Choroid plexus epithelial cell (primary cell): ENCODE results near the gene ZNF70.

Experiments used
- DNase-seq: peaks from one replicate; pipeline ENCODE4 v3.0.0-alpha.2; 2010; ENCODE audit warnings: low read depth
- H3K4me3 ChIP-seq: 2 replicates; pipeline ENCODE4 v1.5.1; 2011; ENCODE audit warnings: low read depth, mild to moderate bottlenecking, control low read depth, low read length, moderate library complexity
- TF ChIP-seq, protein P1 (sequence below): conservative IDR thresholded peaks from 2 replicates; pipeline ENCODE4 v1.5.1; 2011; ENCODE audit warnings: low read depth, mild to moderate bottlenecking, control low read depth, inconsistent platforms, low read length, moderate library complexity

The ZNF70 gene

DNA sequence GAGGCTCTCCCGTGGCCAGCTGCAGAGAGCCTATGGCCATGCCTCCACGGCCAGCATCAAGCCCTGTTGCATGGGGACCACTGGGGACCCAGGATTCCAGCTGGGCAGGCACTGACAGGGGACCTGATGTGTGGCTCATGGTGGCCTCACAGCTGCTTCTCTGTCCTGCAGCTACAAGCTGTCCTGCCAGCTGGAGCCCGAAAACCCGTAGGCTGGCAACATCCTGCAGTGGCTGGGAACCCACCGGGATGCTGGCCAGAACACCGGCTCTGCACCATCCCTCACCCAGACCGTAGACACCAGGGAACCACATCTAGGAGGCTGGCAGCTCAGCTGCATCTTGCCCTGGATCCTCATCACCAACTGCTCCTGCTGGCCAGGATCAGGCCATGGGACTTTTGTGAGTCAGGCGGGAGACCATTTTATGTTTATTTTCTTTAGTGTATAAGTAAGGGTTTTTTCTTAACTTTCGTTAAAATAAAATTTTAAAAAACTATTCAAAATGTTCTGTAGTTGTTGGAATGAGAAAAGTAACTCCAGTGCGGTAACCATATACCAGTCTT lies 52.2 kb downstream of the ZNF70 start:
- no peak for DNase-seq
- TF ChIP-seq, protein P1, sequence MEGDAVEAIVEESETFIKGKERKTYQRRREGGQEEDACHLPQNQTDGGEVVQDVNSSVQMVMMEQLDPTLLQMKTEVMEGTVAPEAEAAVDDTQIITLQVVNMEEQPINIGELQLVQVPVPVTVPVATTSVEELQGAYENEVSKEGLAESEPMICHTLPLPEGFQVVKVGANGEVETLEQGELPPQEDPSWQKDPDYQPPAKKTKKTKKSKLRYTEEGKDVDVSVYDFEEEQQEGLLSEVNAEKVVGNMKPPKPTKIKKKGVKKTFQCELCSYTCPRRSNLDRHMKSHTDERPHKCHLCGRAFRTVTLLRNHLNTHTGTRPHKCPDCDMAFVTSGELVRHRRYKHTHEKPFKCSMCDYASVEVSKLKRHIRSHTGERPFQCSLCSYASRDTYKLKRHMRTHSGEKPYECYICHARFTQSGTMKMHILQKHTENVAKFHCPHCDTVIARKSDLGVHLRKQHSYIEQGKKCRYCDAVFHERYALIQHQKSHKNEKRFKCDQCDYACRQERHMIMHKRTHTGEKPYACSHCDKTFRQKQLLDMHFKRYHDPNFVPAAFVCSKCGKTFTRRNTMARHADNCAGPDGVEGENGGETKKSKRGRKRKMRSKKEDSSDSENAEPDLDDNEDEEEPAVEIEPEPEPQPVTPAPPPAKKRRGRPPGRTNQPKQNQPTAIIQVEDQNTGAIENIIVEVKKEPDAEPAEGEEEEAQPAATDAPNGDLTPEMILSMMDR, result no peak
- H3K4me3 ChIP-seq, result no peak overlapping the region

DNA sequence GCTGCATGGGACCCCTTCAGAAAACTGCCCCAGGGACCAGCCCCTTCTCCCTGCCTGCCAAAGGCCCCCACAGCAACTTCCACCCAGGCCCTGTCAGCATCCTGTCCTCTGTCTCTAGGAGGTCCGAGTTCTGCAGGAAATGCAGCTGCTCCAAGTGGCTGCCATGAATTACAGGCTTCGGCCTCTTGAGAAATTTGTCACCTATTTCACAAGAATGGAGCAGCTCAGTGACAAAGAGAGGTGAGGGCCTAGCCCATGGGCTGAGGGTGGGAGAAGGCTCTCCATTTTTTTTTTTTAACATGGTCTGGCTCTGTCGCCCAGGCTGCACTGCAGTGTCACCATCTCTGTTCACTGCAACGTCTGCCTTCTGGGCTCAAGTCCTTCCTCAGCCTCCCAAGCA lies 52.8 kb downstream of the ZNF70 start:
- no peak for DNase-seq
- TF ChIP-seq, protein P1, result no peak
- no peak overlapping the region for H3K4me3 ChIP-seq

DNA sequence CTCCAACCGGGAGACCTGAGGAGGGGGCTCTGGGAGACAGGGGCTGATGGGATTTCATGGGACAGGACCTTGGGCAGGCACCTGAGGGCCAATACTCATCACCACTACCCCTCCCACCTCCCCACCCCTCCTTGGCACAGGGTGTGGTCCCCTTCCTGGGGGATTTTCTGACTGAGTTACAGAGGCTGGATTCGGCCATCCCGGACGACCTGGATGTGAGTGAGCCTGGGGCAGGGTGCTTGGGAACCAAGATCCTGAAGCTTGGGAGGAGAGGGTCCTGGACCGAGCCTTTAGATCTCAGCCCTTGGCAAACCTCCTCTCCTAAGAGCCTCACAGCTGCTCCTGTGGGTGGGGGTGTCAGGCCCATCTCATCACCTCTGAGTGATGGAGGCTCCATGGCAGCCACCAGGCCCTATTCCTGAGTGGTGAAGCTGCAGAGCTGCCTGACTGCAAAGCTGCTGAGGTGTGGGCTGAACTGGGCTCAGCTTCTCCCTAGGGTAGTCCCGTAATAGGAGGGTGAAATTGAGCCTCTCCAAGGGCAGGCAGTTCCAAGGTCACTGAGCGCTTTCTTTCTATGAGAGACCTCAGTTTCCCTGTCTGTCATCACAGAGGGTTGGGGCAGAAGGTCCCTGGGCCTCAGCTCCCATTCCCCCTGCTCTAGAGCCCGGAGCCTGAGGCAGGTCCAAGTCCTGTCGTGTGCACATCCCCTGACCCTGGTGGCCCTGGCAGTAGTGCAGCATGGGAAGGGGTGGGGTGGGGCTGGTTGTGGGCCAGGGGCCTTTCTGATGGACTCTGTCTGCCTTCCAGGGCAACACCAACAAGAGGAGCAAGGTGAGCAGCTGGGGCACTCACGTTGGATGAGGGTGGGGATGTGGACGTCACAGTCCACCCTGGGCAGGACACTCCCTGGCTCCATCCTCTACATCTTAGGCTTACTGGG lies 53.6 kb downstream of the ZNF70 start:
- TF ChIP-seq, protein P1, result no peak
- no peak overlapping the region for H3K4me3 ChIP-seq
- DNase-seq, result no peak

DNA sequence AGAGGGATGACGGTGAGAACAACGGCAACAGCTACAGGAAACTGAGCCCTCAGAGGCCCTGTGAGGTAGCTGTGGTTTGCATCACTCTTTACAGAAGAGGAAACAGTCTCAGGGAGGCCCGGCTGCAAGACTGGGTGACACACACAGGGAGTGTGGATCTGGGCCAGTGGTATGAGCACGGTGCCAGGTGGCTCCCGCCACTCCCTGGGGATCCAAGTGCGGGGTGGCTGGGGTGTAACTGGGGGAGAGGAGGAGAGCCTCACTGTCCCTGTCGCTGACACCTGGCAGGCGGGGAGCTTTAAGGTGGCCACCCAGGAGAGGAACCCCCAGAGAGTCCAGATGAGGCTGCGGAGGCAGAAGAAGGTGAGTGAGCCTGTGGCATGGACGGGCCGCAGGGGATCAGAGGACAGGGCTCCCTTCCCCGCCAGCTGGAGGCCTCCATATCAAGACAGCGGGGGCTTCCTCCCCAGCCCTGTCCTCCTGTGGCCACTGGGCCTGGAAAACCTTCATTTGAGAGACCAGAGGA lies 54.5 kb downstream of the ZNF70 start:
- DNase-seq, result peak; percentile 83
- no peak overlapping the region for H3K4me3 ChIP-seq
- TF ChIP-seq, protein P1, result no peak

DNA sequence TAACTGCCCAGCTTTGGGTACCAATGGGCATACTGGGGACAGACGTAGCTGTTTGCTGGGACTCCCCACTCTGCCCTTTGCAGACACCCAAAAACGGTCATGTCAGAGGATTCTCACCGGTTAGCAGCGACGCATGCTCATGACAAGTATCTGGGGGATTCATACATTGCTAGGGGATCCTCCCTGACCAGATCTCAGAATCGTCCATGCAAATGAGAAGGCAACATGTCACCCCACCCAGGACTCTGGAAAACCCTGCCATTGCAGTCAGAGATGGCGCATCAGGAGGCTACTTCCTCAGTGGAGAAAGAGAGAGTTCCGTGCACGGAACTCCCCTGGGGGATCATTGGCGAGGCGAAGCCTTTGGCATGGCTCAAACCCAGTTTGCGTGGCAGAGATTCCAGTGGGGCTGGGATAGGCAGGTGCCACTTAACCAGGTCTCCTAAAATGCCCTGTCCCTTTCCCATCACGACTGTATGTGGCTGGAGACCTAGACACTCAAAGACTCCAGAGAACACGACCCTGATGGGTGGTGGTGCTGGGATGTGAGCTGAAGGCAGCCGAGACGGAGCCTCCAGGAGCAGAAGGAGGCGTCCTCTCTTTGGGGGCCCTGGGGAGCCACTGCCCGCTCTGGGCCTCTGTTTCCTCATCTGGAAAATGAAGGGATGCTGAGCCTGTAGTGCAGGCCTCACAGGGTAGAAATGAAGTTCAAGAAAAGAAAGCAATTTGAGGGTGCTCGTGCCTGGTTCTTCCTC lies 55.2 kb downstream of the ZNF70 start:
- TF ChIP-seq, protein P1, result no peak
- DNase-seq, result no peak
- no peak overlapping the region for H3K4me3 ChIP-seq

DNA sequence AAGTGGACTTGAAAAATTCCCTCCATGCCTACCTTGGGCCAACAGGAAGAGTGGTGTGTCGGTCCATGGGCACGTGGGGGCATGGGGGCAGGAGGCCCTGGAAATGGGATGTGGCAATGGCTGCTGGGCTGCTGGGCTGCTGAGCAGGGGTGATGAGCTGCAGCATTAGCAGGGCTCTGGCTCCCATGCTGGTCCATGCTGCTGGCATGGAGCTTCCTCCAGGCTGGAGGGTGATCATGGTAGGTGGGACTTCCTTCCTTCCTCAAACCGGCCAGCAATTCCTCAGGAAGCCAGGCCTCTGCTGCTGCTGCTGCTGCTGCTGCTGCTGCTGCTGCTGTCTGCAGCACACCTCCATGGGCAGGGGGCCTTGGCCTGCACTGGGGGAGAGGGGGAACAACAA lies 55.8 kb downstream of the ZNF70 start:
- TF ChIP-seq, protein P1, result no peak
- DNase-seq, result no peak
- H3K4me3 ChIP-seq, result no peak overlapping the region
